Measurements from ENCODE around the gene ERG. TPM values are rescaled to one million over a fixed set of nuclear protein-coding genes. Genes with fewer than 3 reads are reported as not detected.

Gene ERG
- total RNA-seq, 4 donors from 2014 or later: 4.6 to 7.0 (median 5.1) TPM

DNA sequence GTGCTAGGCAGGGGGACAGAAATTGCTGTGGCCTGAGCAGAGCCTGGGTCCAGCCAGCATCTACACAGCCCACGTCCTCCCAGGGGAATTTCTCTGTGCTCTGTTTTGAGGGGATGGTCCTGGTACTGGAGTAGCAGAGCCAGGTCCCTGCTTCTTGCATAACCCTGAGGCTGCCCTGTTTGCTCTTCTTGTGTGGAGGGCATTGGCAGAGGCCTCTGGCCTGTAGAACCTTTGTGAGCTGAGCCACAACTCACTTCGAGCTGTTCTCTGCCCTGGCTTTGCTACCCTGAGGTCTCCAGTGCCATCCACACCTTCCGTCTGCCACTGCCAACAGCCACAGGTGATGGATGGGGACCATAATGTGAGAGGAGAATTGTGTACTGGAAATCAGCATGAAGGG, 139.6 kb downstream of the ERG start:
- DNase-seq: no peak
- H3K4me3 ChIP-seq: no peak overlapping the region
- no peaks in the 10 kb centered on the region for H3K4me1 ChIP-seq
- H3K27me3 ChIP-seq: no peaks in the 10 kb centered on the region
- H3K36me3 ChIP-seq: no peaks in the 10 kb centered on the region
- no peak for ATAC-seq
- in situ Hi-C loops (cut with MboI; ENCODE audit: low sequenced_read_pairs in 4 of 4) (loop anchor here (10.0 to 25.0 kb wide), 4 partner anchors 144 to 671 kb away; no protein-coding TSS in a partner anchor), intact Hi-C loops (cut with DNase I; ENCODE audit: low total_unique reads) (loop anchor here (5.0 kb wide), 1 partner anchor 186 kb away; no protein-coding TSS in a partner anchor)
- no peaks in the 10 kb centered on the region for H3K9me3 ChIP-seq
- TF ChIP-seq POLR2A (IDR thresholded peaks at IDR 0.05) (no peak), CTCF (IDR thresholded peaks at IDR 0.05 in 4 of 5, conservative IDR thresholded peaks at IDR 0.05 in 1 of 5) (no peak)
- no peak overlapping the region for H3K27ac ChIP-seq

DNA sequence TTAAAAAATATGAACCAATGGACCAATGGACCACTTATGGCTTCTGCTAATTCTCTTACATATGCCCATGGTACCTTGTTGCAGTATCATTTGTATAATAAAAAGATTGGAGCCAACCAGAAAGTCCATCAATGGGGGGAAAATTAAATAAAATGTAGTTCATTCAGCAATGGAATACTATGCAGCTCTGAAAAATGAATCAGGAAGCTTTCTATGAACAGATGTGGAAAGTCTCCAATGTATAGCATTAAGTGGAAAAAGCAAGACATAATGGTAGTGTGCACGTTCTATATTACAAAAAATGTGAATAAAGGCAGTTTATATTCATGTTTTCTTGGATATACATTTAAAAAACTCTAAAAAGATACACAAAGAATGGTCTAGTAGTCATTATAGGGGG, 140.2 kb downstream of the ERG start:
- intact Hi-C loops (cut with DNase I; ENCODE audit: low total_unique reads) (loop anchor here (5.0 kb wide), 1 partner anchor 186 kb away; no protein-coding TSS in a partner anchor), in situ Hi-C loops (cut with MboI; ENCODE audit: low sequenced_read_pairs in 4 of 4) (loop anchor here (10.0 to 25.0 kb wide), 4 partner anchors 143 to 671 kb away; no protein-coding TSS in a partner anchor)
- H3K27me3 ChIP-seq: no peaks in the 10 kb centered on the region
- ATAC-seq: no peak
- H3K36me3 ChIP-seq: no peaks in the 10 kb centered on the region
- no peak overlapping the region for H3K4me3 ChIP-seq
- H3K4me1 ChIP-seq: no peaks in the 10 kb centered on the region
- no peak overlapping the region for H3K27ac ChIP-seq
- no peak for DNase-seq
- H3K9me3 ChIP-seq: no peaks in the 10 kb centered on the region
- no peak for TF ChIP-seq CTCF (IDR thresholded peaks at IDR 0.05 in 4 of 5, conservative IDR thresholded peaks at IDR 0.05 in 1 of 5)
- no peak for TF ChIP-seq POLR2A (IDR thresholded peaks at IDR 0.05)

DNA sequence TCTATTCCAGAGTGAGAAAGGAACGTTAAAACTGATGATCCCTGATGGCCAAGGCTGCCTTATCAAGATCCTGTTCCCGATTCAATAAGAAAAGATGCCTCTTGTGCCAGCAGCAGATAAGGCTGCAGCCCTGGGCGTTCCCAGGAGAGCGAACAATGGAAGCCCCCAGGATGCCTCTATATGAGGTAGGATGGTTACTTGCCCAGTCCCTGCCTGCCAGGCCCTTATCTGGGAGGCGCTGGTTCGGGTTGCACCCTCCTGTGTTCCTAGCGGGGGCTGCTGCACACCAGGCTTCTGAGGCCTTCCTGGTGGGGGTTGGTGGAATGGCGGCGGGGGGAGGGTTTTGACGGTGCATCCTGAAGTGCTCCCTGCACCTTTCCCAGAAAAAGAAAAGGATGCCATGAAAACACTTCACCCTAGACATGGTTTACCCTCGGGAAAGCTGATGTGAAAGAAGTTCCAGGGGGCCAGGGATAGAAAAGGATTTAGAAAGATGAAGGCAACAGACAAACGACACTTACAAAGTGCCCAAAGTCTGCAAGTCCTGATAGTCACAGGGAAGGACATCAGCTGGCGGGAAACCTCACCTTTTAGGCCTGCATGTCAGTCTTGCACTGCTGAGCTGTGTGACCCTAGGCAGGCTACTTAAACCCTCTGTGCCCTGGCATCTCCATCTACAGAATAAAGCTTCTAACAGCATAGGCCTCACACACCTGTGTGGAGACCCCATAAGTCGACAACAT, 141.2 kb downstream of the ERG start:
- intact Hi-C loops (cut with DNase I; ENCODE audit: low total_unique reads): loop anchor here (1.0 to 5.0 kb wide), 3 partner anchors 138 to 682 kb away; no protein-coding TSS in a partner anchor

DNA sequence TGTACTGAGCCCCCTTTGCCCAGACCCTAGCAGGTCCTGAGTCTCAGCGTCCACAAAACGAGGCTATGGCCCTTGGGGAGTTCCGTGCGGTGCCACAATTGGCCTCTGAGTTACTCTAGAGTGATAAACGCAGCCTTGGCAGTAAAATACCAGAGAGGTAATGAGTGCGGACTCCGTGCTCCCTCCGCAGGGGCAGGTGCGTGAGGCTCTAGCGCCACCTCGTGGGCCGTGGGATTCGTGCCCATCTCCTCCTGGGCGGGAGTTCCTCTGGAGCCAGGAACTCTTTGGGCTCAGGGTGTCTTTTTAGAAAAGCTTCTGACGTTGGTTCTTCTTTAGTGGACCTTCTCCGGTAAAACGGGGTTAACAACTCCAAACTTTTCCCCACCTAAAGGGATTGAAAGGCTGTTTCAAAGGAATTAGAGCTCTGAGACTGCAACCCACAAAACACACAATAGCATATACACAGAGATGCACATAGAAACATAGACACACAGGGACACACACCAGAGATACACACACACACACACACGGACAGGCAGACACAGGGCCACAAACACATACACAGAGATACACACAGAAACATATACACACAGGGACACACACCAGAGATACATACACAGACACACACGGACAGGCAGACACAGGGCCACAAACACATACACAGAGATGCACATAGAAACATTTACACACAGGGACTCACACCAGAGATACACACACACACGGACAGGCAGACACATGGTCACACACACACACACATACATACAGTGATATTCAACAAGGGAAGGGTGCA, 142.1 kb downstream of the ERG start:
- Histone ChIP-seq H3K27ac (no peak overlapping the region), H3K4me3 (no peak overlapping the region), H3K4me1 (no peaks in the 10 kb centered on the region), H3K9me3 (no peaks in the 10 kb centered on the region), H3K36me3 (no peaks in the 10 kb centered on the region), H3K27me3 (peaks cover 0 to 6% (median 0%) of the 10 kb centered on the region in 3 donors)
- intact Hi-C loops (cut with DNase I; ENCODE audit: low total_unique reads) (loop anchor here (1.0 to 5.0 kb wide), 3 partner anchors 137 to 681 kb away; no protein-coding TSS in a partner anchor), in situ Hi-C loops (cut with MboI; ENCODE audit: low sequenced_read_pairs in 4 of 4) (loop anchor here (10.0 to 25.0 kb wide), 4 partner anchors 141 to 669 kb away; no protein-coding TSS in a partner anchor)
- ATAC-seq: peak; percentile 34 to 55
- TF ChIP-seq CTCF (IDR thresholded peaks at IDR 0.05 in 4 of 5, conservative IDR thresholded peaks at IDR 0.05 in 1 of 5): peak; percentile 62 to 88 (median 80)
- no peak for TF ChIP-seq POLR2A (IDR thresholded peaks at IDR 0.05)
- peak; percentile 22 to 29 for DNase-seq

More for the DNA sequence above, 141.2 kb downstream of the ERG start:
- Histone ChIP-seq H3K4me1 (no peaks in the 10 kb centered on the region), H3K4me3 (no peak overlapping the region), H3K27me3 (peaks cover 0 to 4% (median 0%) of the 10 kb centered on the region in 3 donors), H3K9me3 (no peaks in the 10 kb centered on the region), H3K27ac (no peak overlapping the region), H3K36me3 (no peaks in the 10 kb centered on the region)
- ATAC-seq (no peak), DNase-seq (no peak)
- no peak for TF ChIP-seq POLR2A (IDR thresholded peaks at IDR 0.05)
- TF ChIP-seq CTCF (IDR thresholded peaks at IDR 0.05 in 4 of 5, conservative IDR thresholded peaks at IDR 0.05 in 1 of 5): no peak
- in situ Hi-C loops (cut with MboI; ENCODE audit: low sequenced_read_pairs in 4 of 4): loop anchor here (10.0 to 25.0 kb wide), 4 partner anchors 142 to 670 kb away; no protein-coding TSS in a partner anchor
